ENCODE measurements around the gene CTNNBIP1. TPM values are rescaled to one million over a fixed set of nuclear protein-coding genes. Genes with fewer than 3 reads are reported as not detected.

The CTNNBIP1 gene
- total RNA-seq, 1 experiment from 2014 or later: 44.4 TPM

- H3K14ac ChIP-seq (ENCODE audit: insufficient read depth, low read length): no peak overlapping the region
- no peak overlapping the region for H3K4me2 ChIP-seq (ENCODE audit: insufficient read depth, insufficient read length, low read length)
- H2BK15ac ChIP-seq (ENCODE audit: low read depth, low read length): no peak overlapping the region
- H3K4me3 Mint-ChIP-seq: no peak overlapping the region
- H3K9ac ChIP-seq (ENCODE audit: extremely low read depth, insufficient read length, low read length): no peak overlapping the region
- H3K56ac ChIP-seq (ENCODE audit: insufficient read length, low read depth, low read length): no peak overlapping the region
- peaks cover 21% of the 10 kb centered on the region; the same call in 1 of the 2 replicates for H3K79me2 ChIP-seq (ENCODE audit: insufficient read depth, low read length)
- H3K23ac ChIP-seq (ENCODE audit: insufficient read length, low read depth, low read length): no peak overlapping the region
- H3K23me2 ChIP-seq (ENCODE audit: insufficient read length, low read depth, low read length, poor library complexity, severe bottlenecking): peaks cover 3% of the 10 kb centered on the region
- no peaks in the 10 kb centered on the region for H3K79me1 ChIP-seq (ENCODE audit: insufficient read depth, low read depth, low read length, poor library complexity, severe bottlenecking)
- H3K27me3 Mint-ChIP-seq (ENCODE audit: low read depth): peaks cover 5% of the 10 kb centered on the region
- no peak overlapping the region for H4K5ac ChIP-seq (ENCODE audit: insufficient read length, low read depth, low read length)
- H2BK120ac ChIP-seq (ENCODE audit: low read depth, low read length, poor library complexity, severe bottlenecking): no peak overlapping the region
- H3K9me3 ChIP-seq (ENCODE audit: control insufficient read depth, low read depth, low read length): no peaks in the 10 kb centered on the region
- no peak overlapping the region for H2AFZ ChIP-seq (ENCODE audit: low read length)
- no peak overlapping the region for H4K91ac ChIP-seq (ENCODE audit: insufficient read length, low read depth, low read length)
- H3K4me1 Mint-ChIP-seq: peaks cover 29 to 35% of the 10 kb centered on the region in 2 experiments
- H3K27me3 ChIP-seq (ENCODE audit: insufficient read depth, low read length): no peaks in the 10 kb centered on the region
- no peak for TF ChIP-seq CTCF (conservative IDR thresholded peaks at IDR 0.05)
- no peaks in the 10 kb centered on the region; a peak in 1 of 5 replicates for H3K9me3 Mint-ChIP-seq
- peaks cover 0 to 5% (median 3%) of the 10 kb centered on the region in 3 experiments; a peak in 6 of 7 replicates for H3K36me3 Mint-ChIP-seq (ENCODE audit: insufficient read depth in 1 of 3, low read depth in 3 of 3)
- H3T11ph ChIP-seq (ENCODE audit: low read length): no peak overlapping the region
- H2BK12ac ChIP-seq (ENCODE audit: insufficient read length, low read depth, low read length): no peak overlapping the region
- H3K18ac ChIP-seq (ENCODE audit: insufficient read length, low read depth, low read length): no peak overlapping the region
- WGBS (ENCODE audit: extremely low coverage, insufficient read length, low lambda C conversion rate): no CpG with 5 or more reads among the region's 4 CpGs
- peaks cover 2% of the 10 kb centered on the region; the same call in 1 of the 2 replicates for H3K4me1 ChIP-seq (ENCODE audit: insufficient read depth, low read length)
- no peak overlapping the region for H2AK5ac ChIP-seq (ENCODE audit: insufficient read length, low read length)
- no peak overlapping the region for H4K8ac ChIP-seq (replicated peaks; ENCODE audit: insufficient read length, low read depth, low read length)
- no peak overlapping the region for H3K27ac ChIP-seq (ENCODE audit: insufficient read length, low read depth, low read length)
- H4K20me1 ChIP-seq (ENCODE audit: control insufficient read depth, insufficient read depth, insufficient read length): no peaks in the 10 kb centered on the region
- H3K4ac ChIP-seq (ENCODE audit: low read depth, low read length): no peak overlapping the region
- no peak overlapping the region for H2BK5ac ChIP-seq (ENCODE audit: insufficient read length, low read length)
- no peak for DNase-seq
- H2BK20ac ChIP-seq (ENCODE audit: low read depth, low read length, poor library complexity, severe bottlenecking): no peak overlapping the region
- 0 out of 7 replicates have a peak overlapping the region, but pooled peaks of 1 of the 3 experiments have one; percentile 10 for H3K27ac Mint-ChIP-seq
These were observed 92.3 kb downstream of the CTNNBIP1 start for GRCh38 chr1:9817734-9818133.
